ENCODE data around the gene ECM2. TPM values are rescaled to one million over a fixed set of nuclear protein-coding genes. Genes with fewer than 3 reads are reported as not detected.

Gene ECM2
- total RNA-seq, 1 experiment from 2014 or later: not detected

DNA sequence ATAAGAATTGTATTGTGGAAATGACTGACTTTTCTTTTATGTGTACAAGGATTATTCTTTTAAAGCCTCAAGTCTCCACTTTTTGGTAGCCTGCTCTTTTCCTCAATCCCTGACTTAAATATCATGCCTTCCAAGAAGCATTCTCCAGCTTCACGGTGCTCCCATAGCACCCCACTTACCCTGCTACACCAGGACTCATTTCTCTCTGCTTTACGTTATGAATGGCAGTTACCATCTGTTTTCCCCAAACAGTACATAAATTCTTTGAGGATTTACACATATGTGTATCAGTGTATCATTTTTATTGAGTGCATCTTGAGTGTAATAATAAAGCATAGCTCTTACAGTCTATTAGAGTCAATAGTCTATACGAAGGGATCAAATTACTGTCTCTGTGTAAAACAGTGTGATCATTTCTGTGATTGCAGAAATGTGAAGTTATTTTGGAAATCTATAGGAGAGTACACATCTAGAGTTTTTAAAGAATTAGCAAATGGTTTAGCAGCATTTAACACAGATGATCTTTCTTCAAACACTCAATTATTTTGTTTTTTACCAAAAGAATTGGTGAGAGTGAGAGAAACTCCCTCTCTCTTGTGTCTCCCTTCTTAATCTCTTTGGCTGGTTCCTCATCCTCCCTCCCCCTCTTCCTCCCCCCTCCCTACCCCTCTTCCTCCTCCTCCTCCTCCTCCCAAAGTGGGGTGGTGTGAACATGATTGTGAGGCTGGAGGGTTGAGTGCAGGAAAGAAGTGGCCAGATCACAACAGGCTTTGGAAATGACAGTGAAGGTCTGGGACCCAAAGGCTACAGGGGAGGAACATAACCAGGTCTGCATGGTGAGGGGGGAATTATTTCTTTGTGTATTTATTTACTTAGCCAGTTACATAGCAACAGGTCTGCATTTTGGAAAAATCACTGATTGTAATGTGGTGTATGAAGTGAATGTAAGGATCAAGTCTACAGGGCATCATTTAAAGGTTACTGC, 27.6 kb upstream of the ECM2 start:
- no peak for TF ChIP-seq TCF7L2 (IDR thresholded peaks at IDR 0.05; ENCODE audit: low read depth, low read length)
- no peak for TF ChIP-seq CTCF (IDR thresholded peaks at IDR 0.05)
- H3K4me1 ChIP-seq (ENCODE audit: control insufficient read depth, insufficient read depth, low read length): no peaks in the 10 kb centered on the region
- ATAC-seq (no peak), DNase-seq (ENCODE audit: low read depth, low spot score) (no peak)
- H3K4me3 ChIP-seq (ENCODE audit: low read depth in 2 of 2, low read length in 2 of 2): no peak overlapping the region
- no peaks in the 10 kb centered on the region for H3K27me3 ChIP-seq (ENCODE audit: control insufficient read depth, insufficient read depth, low read length)
- intact Hi-C loops (cut with micrococcal nuclease; ENCODE audit: unreplicated experiment) (no loop called here), in situ Hi-C loops (cut with HindIII; ENCODE audit: low pct_unique_long_range_greater_than_20kb, low sequenced_read_pairs) (no loop called here)
- ChIA-PET POLR2A (no interaction called here), CTCF (no interaction called here)
- no peaks in the 10 kb centered on the region for H3K9me3 ChIP-seq (ENCODE audit: control insufficient read depth, insufficient read depth, low read depth, low read length)
- BruUV-seq (replicated peaks): no TSS peak
- no peaks in the 10 kb centered on the region for H3K36me3 ChIP-seq (ENCODE audit: control insufficient read depth, insufficient read depth, low read length)
- no peak overlapping the region for H3K27ac ChIP-seq (ENCODE audit: low read length)

- DNase-seq (ENCODE audit: low read depth, low spot score) (no peak), ATAC-seq (no peak)
- intact Hi-C loops (cut with micrococcal nuclease; ENCODE audit: unreplicated experiment) (no loop called here), in situ Hi-C loops (cut with HindIII; ENCODE audit: low pct_unique_long_range_greater_than_20kb, low sequenced_read_pairs) (no loop called here)
- Histone ChIP-seq H3K4me3 (ENCODE audit: low read depth in 2 of 2, low read length in 2 of 2) (no peak overlapping the region), H3K27me3 (ENCODE audit: control insufficient read depth, insufficient read depth, low read length) (no peaks in the 10 kb centered on the region), H3K36me3 (ENCODE audit: control insufficient read depth, insufficient read depth, low read length) (no peaks in the 10 kb centered on the region), H3K4me1 (ENCODE audit: control insufficient read depth, insufficient read depth, low read length) (no peaks in the 10 kb centered on the region), H3K27ac (ENCODE audit: low read length) (no peak overlapping the region), H3K9me3 (ENCODE audit: control insufficient read depth, insufficient read depth, low read depth, low read length) (no peaks in the 10 kb centered on the region)
- BruUV-seq (replicated peaks): no TSS peak
- TF ChIP-seq, protein P1, sequence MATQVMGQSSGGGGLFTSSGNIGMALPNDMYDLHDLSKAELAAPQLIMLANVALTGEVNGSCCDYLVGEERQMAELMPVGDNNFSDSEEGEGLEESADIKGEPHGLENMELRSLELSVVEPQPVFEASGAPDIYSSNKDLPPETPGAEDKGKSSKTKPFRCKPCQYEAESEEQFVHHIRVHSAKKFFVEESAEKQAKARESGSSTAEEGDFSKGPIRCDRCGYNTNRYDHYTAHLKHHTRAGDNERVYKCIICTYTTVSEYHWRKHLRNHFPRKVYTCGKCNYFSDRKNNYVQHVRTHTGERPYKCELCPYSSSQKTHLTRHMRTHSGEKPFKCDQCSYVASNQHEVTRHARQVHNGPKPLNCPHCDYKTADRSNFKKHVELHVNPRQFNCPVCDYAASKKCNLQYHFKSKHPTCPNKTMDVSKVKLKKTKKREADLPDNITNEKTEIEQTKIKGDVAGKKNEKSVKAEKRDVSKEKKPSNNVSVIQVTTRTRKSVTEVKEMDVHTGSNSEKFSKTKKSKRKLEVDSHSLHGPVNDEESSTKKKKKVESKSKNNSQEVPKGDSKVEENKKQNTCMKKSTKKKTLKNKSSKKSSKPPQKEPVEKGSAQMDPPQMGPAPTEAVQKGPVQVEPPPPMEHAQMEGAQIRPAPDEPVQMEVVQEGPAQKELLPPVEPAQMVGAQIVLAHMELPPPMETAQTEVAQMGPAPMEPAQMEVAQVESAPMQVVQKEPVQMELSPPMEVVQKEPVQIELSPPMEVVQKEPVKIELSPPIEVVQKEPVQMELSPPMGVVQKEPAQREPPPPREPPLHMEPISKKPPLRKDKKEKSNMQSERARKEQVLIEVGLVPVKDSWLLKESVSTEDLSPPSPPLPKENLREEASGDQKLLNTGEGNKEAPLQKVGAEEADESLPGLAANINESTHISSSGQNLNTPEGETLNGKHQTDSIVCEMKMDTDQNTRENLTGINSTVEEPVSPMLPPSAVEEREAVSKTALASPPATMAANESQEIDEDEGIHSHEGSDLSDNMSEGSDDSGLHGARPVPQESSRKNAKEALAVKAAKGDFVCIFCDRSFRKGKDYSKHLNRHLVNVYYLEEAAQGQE (IDR thresholded peaks at IDR 0.05; ENCODE audit: insufficient read depth in 1 of 2, low read depth in 2 of 2, low read length in 1 of 2): no peak
- TF ChIP-seq TCF7L2 (IDR thresholded peaks at IDR 0.05; ENCODE audit: low read depth, low read length): no peak
- no peak for TF ChIP-seq POLR2AphosphoS5 (IDR thresholded peaks at IDR 0.05; ENCODE audit: low read depth, low read length)
- no peak for TF ChIP-seq SIN3A (IDR thresholded peaks at IDR 0.05; ENCODE audit: borderline replicate concordance, insufficient read depth, low read depth, low read length)
- no peak for TF ChIP-seq CTCF (IDR thresholded peaks at IDR 0.05)
- POLR2A ChIA-PET: no interaction called here
- CTCF ChIA-PET: no interaction called here
Measured at GRCh38 chr9:92562461-92562967, 26.7 kb upstream of the ECM2 start.
